ENCODE measurements around the gene KIT. TPM values are rescaled to one million over a fixed set of nuclear protein-coding genes. Genes with fewer than 3 reads are reported as not detected.

Gene KIT
- total RNA-seq, 4 donors from 2014 or later = 4.1 to 62.3 (median 18.7) TPM

GRCh38 chr4:54742636-54743399 lies 85.1 kb downstream of the KIT start:
- Histone ChIP-seq H3K27me3 (no peaks in the 10 kb centered on the region), H3K27ac (no peak overlapping the region), H3K36me3 (no peaks in the 10 kb centered on the region), H3K4me3 (no peak overlapping the region), H3K9me3 (no peaks in the 10 kb centered on the region), H3K4me1 (no peaks in the 10 kb centered on the region)
- in situ Hi-C loops (cut with MboI; ENCODE audit: low pct_ligation_motif_present in 1 of 4, low pct_unique_long_range_greater_than_20kb in 1 of 4, low sequenced_read_pairs in 3 of 4) = no loop called here
- TF ChIP-seq EP300 (IDR thresholded peaks at IDR 0.05; ENCODE audit: low read depth) = no peak
- intact Hi-C loops (cut with DNase I; ENCODE audit: low total_unique reads) = no loop called here
- no peak for DNase-seq
- WGBS, 2 donors (ENCODE audit: low coverage in 1 of 2) = 84 to 92% methylated on average over 9 of the region's 9 CpGs

GRCh38 chr4:54743562-54743961 lies 85.8 kb downstream of the KIT start:
- WGBS, 2 donors (ENCODE audit: low coverage in 1 of 2) = 75 to 78% methylated on average over 3 of the region's 3 CpGs
- Histone ChIP-seq H3K4me1 (no peaks in the 10 kb centered on the region), H3K27ac (no peak overlapping the region), H3K27me3 (no peaks in the 10 kb centered on the region), H3K4me3 (no peak overlapping the region), H3K9me3 (no peaks in the 10 kb centered on the region), H3K36me3 (no peaks in the 10 kb centered on the region)
- no peak for DNase-seq
- intact Hi-C loops (cut with DNase I; ENCODE audit: low total_unique reads) = no loop called here
- TF ChIP-seq EP300 (IDR thresholded peaks at IDR 0.05; ENCODE audit: low read depth) = no peak
- TF ChIP-seq CTCF (IDR thresholded peaks at IDR 0.05) = no peak
- TF ChIP-seq POLR2AphosphoS5 (IDR thresholded peaks at IDR 0.05) = no peak
- no peak for TF ChIP-seq POLR2A (IDR thresholded peaks at IDR 0.05)
- in situ Hi-C loops (cut with MboI; ENCODE audit: low pct_ligation_motif_present in 1 of 4, low pct_unique_long_range_greater_than_20kb in 1 of 4, low sequenced_read_pairs in 3 of 4) = no loop called here

GRCh38 chr4:54744487-54744886 lies 86.7 kb downstream of the KIT start:
- in situ Hi-C loops (cut with MboI; ENCODE audit: low pct_ligation_motif_present in 1 of 4, low pct_unique_long_range_greater_than_20kb in 1 of 4, low sequenced_read_pairs in 3 of 4) (no loop called here), intact Hi-C loops (cut with DNase I; ENCODE audit: low total_unique reads) (no loop called here)
- no peak overlapping the region for H3K27ac ChIP-seq
- H3K4me3 ChIP-seq = no peak overlapping the region
- TF ChIP-seq POLR2A (IDR thresholded peaks at IDR 0.05) (no peak), CTCF (IDR thresholded peaks at IDR 0.05) (no peak), EP300 (IDR thresholded peaks at IDR 0.05; ENCODE audit: low read depth) (no peak), POLR2AphosphoS5 (IDR thresholded peaks at IDR 0.05) (no peak)
- no peaks in the 10 kb centered on the region for H3K9me3 ChIP-seq
- DNase-seq = no peak
- no peaks in the 10 kb centered on the region for H3K4me1 ChIP-seq
- no peaks in the 10 kb centered on the region for H3K27me3 ChIP-seq
- no peaks in the 10 kb centered on the region for H3K36me3 ChIP-seq

- TF ChIP-seq POLR2A (IDR thresholded peaks at IDR 0.05) (no peak), POLR2AphosphoS5 (IDR thresholded peaks at IDR 0.05) (no peak), EP300 (IDR thresholded peaks at IDR 0.05; ENCODE audit: low read depth) (no peak), CTCF (IDR thresholded peaks at IDR 0.05) (no peak)
- H3K4me1 ChIP-seq = no peaks in the 10 kb centered on the region
- H3K27ac ChIP-seq = no peak overlapping the region
- H3K9me3 ChIP-seq = no peaks in the 10 kb centered on the region
- 96 to 100% methylated on average over 2 of the region's 2 CpGs for WGBS, 2 donors (ENCODE audit: low coverage in 1 of 2)
- no peaks in the 10 kb centered on the region for H3K27me3 ChIP-seq
- H3K36me3 ChIP-seq = no peaks in the 10 kb centered on the region
- in situ Hi-C loops (cut with MboI; ENCODE audit: low pct_ligation_motif_present in 1 of 4, low pct_unique_long_range_greater_than_20kb in 1 of 4, low sequenced_read_pairs in 3 of 4) (no loop called here), intact Hi-C loops (cut with DNase I; ENCODE audit: low total_unique reads) (no loop called here)
- DNase-seq = no peak
- H3K4me3 ChIP-seq = no peak overlapping the region
These were observed 87.4 kb downstream of the KIT start for GRCh38 chr4:54745031-54745770.
